ENCODE data around the gene MEFV.
A peak's percentile ranks its signal among the peaks of the same experiment; 100 is the strongest.

Gene MEFV

DNA sequence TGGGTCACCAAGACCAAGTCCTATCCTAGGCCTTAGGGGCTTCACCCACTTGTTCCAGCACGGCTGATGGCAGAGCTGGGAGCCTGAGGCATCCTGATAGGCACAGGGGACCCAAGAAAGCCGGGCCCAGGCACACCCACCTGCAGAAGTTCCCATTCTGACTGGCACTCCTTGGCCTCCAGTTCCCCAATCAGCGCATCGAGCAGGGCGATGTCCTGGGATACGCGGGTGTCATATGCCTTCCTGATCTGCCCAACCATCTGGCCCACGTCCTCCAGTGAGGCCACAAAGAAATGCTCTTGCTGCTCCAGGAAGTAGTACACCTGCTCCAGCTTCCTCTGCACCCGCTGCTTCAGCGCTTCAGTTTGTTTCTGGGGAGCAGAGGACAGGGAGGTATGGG is 9.6 kb downstream of the MEFV start:
- H3K27me3 Mint-ChIP-seq = peaks cover 1% of the 10 kb centered on the region

DNA sequence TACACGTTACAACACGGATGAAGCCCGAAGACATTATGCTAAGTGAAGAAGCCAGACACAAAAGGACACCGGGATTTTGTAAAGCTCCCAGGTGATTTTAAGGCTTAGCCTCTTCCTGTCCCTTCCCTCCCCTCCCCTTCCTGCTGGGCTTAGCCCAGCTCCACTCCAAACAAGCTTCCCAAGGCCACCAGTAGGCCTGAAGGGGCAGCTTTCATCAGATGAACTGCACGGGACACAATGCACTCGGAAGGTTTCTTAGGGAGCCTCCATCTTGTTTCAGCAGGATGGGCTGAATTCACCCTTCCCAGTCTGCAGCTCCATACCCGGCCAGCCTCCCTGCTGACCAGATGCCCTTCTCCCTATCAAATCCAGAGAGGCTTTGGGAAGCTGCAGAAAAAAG is 10.4 kb downstream of the MEFV start:
- Mint-ChIP-seq H3K27ac (no peak overlapping the region), H3K4me1 (no peaks in the 10 kb centered on the region), H3K9me3 (no peaks in the 10 kb centered on the region), H3K36me3 (no peaks in the 10 kb centered on the region), H3K4me3 (no peak overlapping the region), H3K27me3 (peaks cover 1% of the 10 kb centered on the region)

More for the DNA sequence above, 9.6 kb downstream of the MEFV start:
- H3K27ac Mint-ChIP-seq = no peak overlapping the region
- no peak overlapping the region for H3K4me3 Mint-ChIP-seq
- H3K9me3 Mint-ChIP-seq = no peaks in the 10 kb centered on the region
- no peaks in the 10 kb centered on the region for H3K4me1 Mint-ChIP-seq
- H3K36me3 Mint-ChIP-seq = no peaks in the 10 kb centered on the region

DNA sequence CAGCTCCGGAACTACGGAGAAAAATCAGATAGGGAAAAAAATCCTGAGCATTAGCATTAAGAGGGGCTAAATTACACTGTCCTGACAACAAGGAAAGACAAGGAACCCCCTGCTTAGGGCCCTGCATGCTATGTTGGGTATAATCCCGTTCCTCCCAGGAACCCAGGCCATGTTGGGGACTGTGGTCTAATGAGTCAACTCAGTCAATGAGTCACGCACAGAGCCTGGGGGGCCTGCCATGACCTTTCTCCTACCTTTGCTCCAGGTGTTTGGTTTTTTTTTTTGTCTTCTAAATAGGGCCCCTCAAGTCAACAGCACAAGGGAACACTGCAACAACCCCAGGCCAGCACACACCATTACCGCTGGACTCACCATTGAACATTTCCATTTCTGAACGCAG is 12.6 kb downstream of the MEFV start:
- H3K27me3 Mint-ChIP-seq = peaks cover 1% of the 10 kb centered on the region
- no peaks in the 10 kb centered on the region for H3K4me1 Mint-ChIP-seq
- no peaks in the 10 kb centered on the region for H3K36me3 Mint-ChIP-seq
- no peak overlapping the region for H3K27ac Mint-ChIP-seq
- no peaks in the 10 kb centered on the region for H3K9me3 Mint-ChIP-seq
- H3K4me3 Mint-ChIP-seq = no peak overlapping the region

DNA sequence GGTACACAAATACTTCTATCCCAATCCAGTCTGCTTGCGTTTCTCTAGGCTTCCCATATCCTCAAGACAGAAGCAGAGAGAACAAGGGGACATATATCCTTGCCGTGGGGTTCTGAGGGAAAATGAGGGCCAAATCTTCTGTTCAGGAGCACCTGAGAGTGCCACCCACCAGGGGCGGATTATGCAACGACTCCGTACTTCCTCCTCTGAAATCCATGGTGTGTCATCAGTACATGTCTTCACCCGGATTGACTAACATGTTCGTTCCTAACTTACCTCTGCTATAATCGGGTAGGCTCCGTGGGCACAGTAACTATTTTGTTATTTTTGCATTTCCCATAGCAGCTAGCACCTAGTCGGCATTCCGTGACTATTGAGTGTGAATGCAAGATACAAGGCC is 13.7 kb downstream of the MEFV start:
- Mint-ChIP-seq H3K4me3 (no peak overlapping the region), H3K36me3 (no peaks in the 10 kb centered on the region), H3K27me3 (peaks cover 1% of the 10 kb centered on the region), H3K9me3 (no peaks in the 10 kb centered on the region), H3K27ac (no peak overlapping the region), H3K4me1 (no peaks in the 10 kb centered on the region)

DNA sequence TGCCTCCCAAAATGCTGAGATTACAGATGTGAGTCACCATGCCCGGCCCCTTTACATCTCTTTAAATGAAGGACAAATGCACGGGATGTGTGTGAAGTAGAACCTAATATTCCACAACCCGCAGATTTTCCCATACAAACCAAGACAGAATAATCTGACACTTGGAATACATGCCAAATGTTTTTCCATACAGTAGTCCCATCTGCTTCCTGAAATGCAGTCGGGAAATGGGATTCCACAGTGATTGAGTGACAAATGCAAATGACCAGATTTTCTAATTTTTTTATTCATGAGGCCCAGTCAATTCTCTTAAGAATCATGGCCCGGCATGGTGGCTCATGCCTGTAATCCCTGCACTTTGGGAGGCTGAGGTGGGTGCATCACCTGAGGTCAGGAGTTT is 14.7 kb downstream of the MEFV start:
- Mint-ChIP-seq H3K4me1 (no peaks in the 10 kb centered on the region), H3K4me3 (no peak overlapping the region), H3K36me3 (no peaks in the 10 kb centered on the region), H3K27me3 (peaks cover 1% of the 10 kb centered on the region), H3K9me3 (no peaks in the 10 kb centered on the region), H3K27ac (no peak overlapping the region)

DNA sequence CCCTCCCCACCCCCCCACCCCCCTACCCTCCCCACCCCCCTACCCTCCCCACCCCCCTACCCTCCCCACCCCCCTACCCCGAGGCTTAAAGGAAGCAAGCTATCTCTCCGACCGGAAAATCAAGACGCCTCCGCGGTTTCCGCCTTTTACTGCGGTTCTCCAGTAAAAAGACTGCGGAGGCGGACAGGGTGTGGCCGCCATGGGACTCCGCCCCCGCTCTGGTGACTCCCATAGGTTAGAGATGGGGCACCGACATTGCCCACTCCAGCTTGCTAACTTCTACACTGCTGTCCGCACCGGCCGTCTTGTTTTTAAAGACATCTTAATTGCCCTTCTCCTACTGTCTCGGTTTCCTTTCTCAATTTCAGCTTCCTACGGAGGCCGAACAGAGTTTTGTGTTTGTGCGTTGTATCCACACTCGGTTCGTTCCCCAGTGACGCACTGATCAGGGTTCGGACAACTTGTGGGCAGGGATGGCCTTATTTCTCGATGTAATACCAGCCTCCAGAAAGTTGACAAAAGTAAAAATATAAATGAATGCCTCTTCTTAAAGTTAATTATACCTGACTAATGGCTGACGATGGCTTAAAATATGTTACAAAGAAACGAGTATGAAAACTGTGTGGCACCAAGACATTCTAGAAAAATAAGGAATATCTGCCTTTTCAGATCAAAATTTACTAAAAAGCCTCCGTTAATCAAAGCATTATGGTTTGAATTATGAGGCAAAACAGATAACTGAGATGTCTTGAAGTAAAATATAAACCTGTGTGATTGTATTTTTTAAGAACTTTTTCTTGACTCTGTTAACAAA is 20.4 kb downstream of the MEFV start:
- H3K4me1 Mint-ChIP-seq = peaks cover 36% of the 10 kb centered on the region
- peak overlapping the region; percentile 82 for H3K4me3 Mint-ChIP-seq
- no peaks in the 10 kb centered on the region for H3K27me3 Mint-ChIP-seq
- no peaks in the 10 kb centered on the region for H3K9me3 Mint-ChIP-seq
- H3K27ac Mint-ChIP-seq = peak overlapping the region; percentile 91
- H3K36me3 Mint-ChIP-seq = peaks cover 20% of the 10 kb centered on the region

DNA sequence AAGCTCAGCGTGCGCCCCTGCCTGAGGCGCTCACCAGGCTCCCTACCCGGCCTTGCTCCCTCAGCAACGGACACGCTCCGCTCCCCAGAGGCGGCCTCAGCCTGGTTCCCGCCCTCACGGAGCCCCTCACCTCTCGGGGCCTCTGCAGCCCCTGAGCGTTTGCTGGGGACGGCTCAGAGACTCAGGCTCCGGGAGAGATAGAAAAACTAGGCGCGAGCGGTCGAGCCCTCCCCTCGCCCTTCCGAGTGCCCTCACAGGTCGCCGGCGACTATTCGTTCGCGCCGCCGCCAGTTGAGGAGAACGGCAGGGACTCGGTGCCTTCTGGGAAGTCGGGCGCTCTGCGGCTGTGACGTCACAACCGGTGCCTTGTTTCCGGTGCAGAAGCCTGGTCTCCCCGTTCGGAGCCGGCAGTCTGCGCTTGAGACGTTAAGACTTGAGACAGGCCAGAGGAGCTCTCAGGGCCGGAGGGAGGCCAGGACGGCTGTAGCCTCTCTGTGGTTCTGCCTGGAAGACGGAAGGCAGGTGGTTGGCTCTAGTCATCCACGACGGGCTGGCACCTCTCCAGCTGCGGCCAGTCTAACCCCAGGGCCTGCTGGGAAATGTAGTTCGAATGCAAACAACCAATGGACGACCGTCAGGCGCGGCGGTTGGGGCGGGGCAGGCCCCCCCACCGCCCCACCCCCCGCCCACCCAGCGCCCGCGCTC is 21.4 kb downstream of the MEFV start, which contains the start of gene ZNF200:
Gene ZNF200 (minus strand): TSS at position 302 of the 705 bp plus-strand sequence. CDS start 1,403 bp downstream, outside the sequence.
- peak within 1 kb of the TSS; percentile 96 for H3K4me3 Mint-ChIP-seq
- H3K36me3 Mint-ChIP-seq = peaks cover 31% of the 10 kb centered on the region
- H3K27ac Mint-ChIP-seq = peak within 1 kb of the TSS; percentile 98
- peaks cover 41% of the 10 kb centered on the region for H3K4me1 Mint-ChIP-seq
- H3K27me3 Mint-ChIP-seq = no peaks in the 10 kb centered on the region
- peaks cover 6% of the 10 kb centered on the region for H3K9me3 Mint-ChIP-seq

DNA sequence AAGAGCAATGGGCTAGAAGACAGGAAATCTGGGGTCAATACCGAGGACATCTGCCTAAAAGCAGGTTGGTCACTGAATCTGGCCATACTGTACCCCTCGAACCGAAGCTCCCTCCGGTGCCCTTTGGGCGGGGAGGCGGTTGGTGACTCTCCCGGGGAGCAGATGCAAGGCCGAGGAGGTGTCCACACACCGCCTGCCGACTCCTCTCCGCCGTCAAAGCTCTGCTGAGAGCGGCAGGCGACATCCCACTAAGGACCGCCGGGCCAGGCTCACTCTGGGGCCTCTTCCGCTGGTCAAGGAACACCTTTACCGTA is 21.9 kb downstream of the MEFV start:
- Mint-ChIP-seq H3K27me3 (no peaks in the 10 kb centered on the region), H3K9me3 (peaks cover 6% of the 10 kb centered on the region), H3K4me1 (peaks cover 41% of the 10 kb centered on the region), H3K36me3 (peaks cover 33% of the 10 kb centered on the region), H3K4me3 (peak overlapping the region; percentile 96), H3K27ac (peak overlapping the region; percentile 98)

DNA sequence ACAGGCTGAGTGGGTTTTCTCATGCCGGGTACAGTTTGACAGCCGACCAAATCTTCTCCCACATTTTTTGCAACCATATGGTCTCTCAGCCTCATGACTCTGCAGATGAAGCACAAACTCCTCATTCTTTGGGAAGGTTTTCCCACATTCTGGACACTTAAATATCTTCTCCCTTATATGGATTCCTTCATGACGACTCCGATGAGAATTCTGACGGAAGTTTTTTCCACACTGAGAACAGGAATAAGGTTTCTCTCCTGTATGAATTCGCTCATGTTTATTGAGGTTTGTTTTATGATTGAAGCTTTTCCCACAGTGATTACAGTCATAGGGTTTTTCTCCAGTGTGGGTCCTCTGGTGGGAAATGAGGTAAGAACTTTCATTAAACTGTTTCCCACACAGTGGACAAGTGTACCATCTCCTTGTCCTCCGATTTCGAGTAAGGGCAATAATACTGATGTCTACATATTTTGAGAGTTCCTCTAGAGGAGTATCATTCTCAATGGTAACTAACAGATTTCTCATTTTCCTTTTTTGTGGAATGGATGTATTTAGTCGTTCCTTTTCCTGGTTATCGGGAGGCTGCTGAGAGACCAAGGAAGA is 32.4 kb downstream of the MEFV start:
- H3K27ac Mint-ChIP-seq = no peak overlapping the region
- no peak overlapping the region for H3K4me3 Mint-ChIP-seq
- H3K27me3 Mint-ChIP-seq = no peaks in the 10 kb centered on the region
- H3K9me3 Mint-ChIP-seq = peaks cover 20% of the 10 kb centered on the region
- peaks cover 58% of the 10 kb centered on the region for H3K36me3 Mint-ChIP-seq
- H3K4me1 Mint-ChIP-seq = no peaks in the 10 kb centered on the region

DNA sequence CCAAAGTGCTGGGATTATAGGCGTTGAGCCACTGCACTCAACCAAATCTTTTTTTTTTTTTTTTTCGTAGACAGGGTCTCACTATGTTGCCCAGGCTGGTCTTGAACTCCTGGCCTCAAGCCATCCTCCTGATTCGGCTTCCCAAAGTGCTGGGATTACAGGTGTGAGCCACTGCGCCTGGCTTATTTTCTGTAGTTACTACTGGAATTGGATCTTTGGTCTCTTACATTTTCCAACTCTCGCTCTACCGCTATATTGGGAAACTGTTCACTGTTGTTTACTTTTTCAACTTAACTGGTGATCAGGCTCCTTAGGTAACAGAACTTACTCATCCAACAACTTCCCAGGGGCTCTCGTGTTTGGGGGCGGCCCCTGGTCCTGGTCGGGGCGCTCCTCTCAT is 35.6 kb downstream of the MEFV start:
- H3K27ac Mint-ChIP-seq = no peak overlapping the region
- H3K27me3 Mint-ChIP-seq = no peaks in the 10 kb centered on the region
- peaks cover 17% of the 10 kb centered on the region for H3K9me3 Mint-ChIP-seq
- peaks cover 16% of the 10 kb centered on the region for H3K4me1 Mint-ChIP-seq
- H3K4me3 Mint-ChIP-seq = no peak overlapping the region
- peaks cover 43% of the 10 kb centered on the region for H3K36me3 Mint-ChIP-seq

DNA sequence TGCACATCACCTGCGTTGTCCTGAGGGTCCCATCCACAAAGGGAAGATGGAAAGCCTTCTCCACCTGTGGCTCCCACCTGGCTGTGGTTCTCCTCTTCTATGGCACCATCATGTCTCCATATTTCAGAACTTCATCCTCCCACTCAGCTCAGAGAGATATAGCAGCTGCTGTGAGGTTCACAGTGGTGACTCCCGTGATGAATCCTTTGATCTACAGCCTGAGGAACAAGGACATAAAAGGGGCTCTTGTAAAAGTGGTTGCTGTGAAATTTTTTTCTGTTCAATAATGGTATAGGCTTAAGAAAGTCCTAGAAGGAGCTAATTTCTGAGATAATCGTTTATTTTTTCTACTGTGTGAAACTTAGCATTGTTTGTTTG is 40.2 kb downstream of the MEFV start:
- Mint-ChIP-seq H3K4me1 (peaks cover 48% of the 10 kb centered on the region), H3K27me3 (no peaks in the 10 kb centered on the region), H3K36me3 (peaks cover 8% of the 10 kb centered on the region), H3K27ac (peak overlapping the region; percentile 98), H3K9me3 (peaks cover 6% of the 10 kb centered on the region), H3K4me3 (peak overlapping the region; percentile 74)

DNA sequence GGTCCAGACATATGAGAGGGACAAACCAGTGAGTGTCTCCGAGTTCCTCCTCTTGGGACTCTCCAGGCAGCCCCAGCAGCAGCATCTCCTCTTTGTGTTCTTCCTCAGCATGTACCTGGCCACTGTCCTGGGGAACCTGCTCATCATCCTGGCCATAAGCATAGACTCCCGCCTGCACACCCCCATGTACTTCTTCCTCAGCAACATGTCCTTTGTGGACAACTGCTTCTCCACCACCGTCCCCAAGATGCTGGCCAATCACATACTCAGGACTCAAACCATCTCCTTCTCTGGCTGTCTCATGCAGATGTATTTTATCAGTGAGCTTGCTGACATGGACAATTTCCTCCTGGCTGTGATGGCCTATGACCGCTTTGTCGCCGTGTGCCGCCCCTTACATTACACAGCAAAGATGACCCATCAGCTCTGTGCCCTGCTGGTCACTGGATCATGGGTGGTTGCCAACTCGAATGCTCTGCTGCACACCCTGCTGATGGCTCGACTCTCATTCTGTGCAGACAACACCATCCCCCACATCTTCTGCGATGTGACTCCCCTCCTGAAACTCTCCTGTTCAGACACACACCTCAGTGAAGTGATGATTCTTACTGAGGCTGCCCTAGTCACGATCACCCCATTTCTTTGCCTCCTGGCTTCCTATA is 40.7 kb downstream of the MEFV start:
- Mint-ChIP-seq H3K27ac (peak overlapping the region; percentile 98), H3K4me3 (peak overlapping the region; percentile 74), H3K4me1 (peaks cover 48% of the 10 kb centered on the region), H3K9me3 (peaks cover 6% of the 10 kb centered on the region), H3K36me3 (peaks cover 8% of the 10 kb centered on the region), H3K27me3 (no peaks in the 10 kb centered on the region)

DNA sequence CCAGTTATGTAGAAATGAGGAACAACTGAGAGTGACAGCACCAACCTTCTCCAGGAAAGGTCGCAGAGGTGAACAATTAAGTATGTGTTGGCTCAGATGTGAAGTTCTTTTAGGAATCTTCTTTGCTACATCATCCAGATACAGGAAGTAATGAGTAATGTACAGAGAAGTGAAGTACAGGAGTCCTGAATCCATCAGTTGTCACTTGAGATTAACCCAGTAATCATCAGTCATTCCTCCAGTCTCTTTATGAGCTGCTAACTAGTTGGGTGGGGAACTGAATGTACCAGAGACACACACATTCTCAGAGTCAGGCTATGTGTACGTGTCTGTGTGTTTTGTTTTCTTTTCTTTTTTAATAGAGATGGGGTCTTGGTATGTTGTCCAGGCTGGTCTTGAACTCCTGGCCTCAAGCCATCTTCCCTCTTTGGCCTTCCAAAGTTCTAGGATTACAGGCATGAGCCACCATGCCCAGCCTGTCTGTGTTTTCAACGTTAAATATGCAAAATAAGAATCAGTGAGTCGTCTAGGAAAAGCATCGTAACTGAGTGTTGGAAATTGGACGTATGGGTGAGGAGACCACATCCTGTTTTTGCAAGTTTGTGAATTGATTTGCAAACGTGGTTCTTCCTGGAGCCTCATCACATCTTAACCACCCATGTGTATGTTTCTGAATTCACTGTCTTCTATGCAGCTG is 41.4 kb downstream of the MEFV start:
- Mint-ChIP-seq H3K4me3 (peak overlapping the region; percentile 74), H3K36me3 (peaks cover 8% of the 10 kb centered on the region), H3K9me3 (peaks cover 6% of the 10 kb centered on the region), H3K4me1 (peaks cover 48% of the 10 kb centered on the region), H3K27me3 (no peaks in the 10 kb centered on the region), H3K27ac (peak overlapping the region; percentile 98)

DNA sequence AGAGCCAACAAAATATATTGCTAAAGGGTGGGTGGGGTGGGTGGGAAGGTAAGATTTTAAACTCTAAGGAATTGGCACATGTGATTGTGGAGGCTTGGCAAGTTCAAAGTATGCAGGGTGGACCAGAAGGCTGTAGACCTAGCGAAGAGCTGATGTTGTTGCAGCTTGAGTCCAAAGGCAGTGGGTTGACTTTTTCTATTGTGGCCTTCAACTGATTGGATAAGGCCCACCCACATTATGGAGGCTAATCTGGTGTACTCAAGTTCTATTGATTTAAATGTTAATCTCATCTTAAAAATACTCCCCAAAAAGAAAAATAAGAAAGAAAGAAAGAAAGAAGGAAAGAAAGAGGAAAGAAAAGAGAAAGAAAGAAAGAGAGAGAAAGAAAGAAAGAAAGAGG is 43.9 kb downstream of the MEFV start:
- peak overlapping the region; percentile 43 for H3K27ac Mint-ChIP-seq

DNA sequence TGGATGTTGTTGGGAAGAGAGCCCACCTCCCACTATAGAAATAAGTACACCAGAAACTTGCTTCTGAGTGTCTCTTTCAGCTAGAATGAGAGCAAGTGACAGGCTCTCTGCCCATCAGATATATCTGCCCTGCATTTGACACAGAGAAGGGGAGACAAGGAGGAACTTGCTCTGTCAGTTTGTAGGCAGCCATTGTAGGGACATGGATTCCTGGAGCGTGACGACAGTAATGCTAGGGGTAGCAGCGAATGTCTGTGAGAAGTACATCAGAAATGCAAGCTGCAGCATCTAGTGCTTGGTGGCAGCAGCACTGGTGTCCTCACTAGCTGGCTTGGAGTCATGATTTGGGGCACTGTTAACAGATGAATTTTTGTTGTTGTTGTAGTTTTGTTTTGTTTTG is 44.4 kb downstream of the MEFV start:
- Mint-ChIP-seq H3K9me3 (peaks cover 6% of the 10 kb centered on the region), H3K36me3 (peaks cover 5% of the 10 kb centered on the region), H3K4me3 (no peak overlapping the region)

More for the DNA sequence above, 43.9 kb downstream of the MEFV start:
- H3K27me3 Mint-ChIP-seq = no peaks in the 10 kb centered on the region
- peaks cover 6% of the 10 kb centered on the region for H3K9me3 Mint-ChIP-seq
- no peak overlapping the region for H3K4me3 Mint-ChIP-seq
- peaks cover 5% of the 10 kb centered on the region for H3K36me3 Mint-ChIP-seq
- H3K4me1 Mint-ChIP-seq = peaks cover 45% of the 10 kb centered on the region

More for the DNA sequence above, 44.4 kb downstream of the MEFV start:
- Mint-ChIP-seq H3K27ac (peak overlapping the region; percentile 30), H3K27me3 (no peaks in the 10 kb centered on the region), H3K4me1 (peaks cover 43% of the 10 kb centered on the region)

Measured in activated naive CD4-positive, alpha-beta T cell treated with anti-CD3 and anti-CD28 coated beads, Interleukin-2, amount 50 U/mL, for 24 hours (primary cell).